ENCODE measurements around the gene RCC1.
"Not testable (repeated sequence)": the region's sequence is repeated elsewhere in the genome, so short reads cannot be mapped to it uniquely, and the experiment has no call there.

The RCC1 gene

GRCh38 chr1:28537457-28538199 lies 31.8 kb downstream of the RCC1 start:
- Histone ChIP-seq H3K27me3 (no peaks in the 10 kb centered on the region), H3K9me3 (no peaks in the 10 kb centered on the region), H3K27ac (peak overlapping the region; percentile 23; the same call in 1 of the 2 replicates), H3K4me3 (no peak overlapping the region), H3K36me3 (peaks cover 92% of the 10 kb centered on the region), H3K4me1 (peaks cover 16% of the 10 kb centered on the region; the same call in 1 of the 2 replicates), H3K9ac (0 out of 2 replicates have a peak overlapping the region, but pooled peaks have one; percentile 34), H3K4me2 (peak overlapping the region; percentile 17; the same call in 1 of the 2 replicates), H4K20me1 (no peaks in the 10 kb centered on the region)
- TF ChIP-seq Cebpa-rat (IDR thresholded peaks at IDR 0.05), result no peak

GRCh38 chr1:28538286-28538685 lies 32.4 kb downstream of the RCC1 start:
- H3K9ac ChIP-seq, result peak overlapping the region; percentile 34; the same call in 1 of the 2 replicates
- no peaks in the 10 kb centered on the region for H4K20me1 ChIP-seq
- H3K36me3 ChIP-seq, result peaks cover 85% of the 10 kb centered on the region

GRCh38 chr1:28540651-28541050 lies 34.8 kb downstream of the RCC1 start:
- no peak overlapping the region for H3K9ac ChIP-seq
- H4K20me1 ChIP-seq, result no peaks in the 10 kb centered on the region
- H3K36me3 ChIP-seq, result peaks cover 64% of the 10 kb centered on the region
- no peaks in the 10 kb centered on the region for H3K9me3 ChIP-seq
- no peaks in the 10 kb centered on the region for H3K27me3 ChIP-seq
- H3K4me2 ChIP-seq, result no peak overlapping the region
- peaks cover 23% of the 10 kb centered on the region; the same call in 1 of the 2 replicates for H3K4me1 ChIP-seq
- H3K27ac ChIP-seq, result no peak overlapping the region
- no peak overlapping the region for H3K4me3 ChIP-seq
- no peak for TF ChIP-seq Cebpa-rat (IDR thresholded peaks at IDR 0.05)

More at GRCh38 chr1:28538286-28538685, 32.4 kb downstream of the RCC1 start:
- H3K4me3 ChIP-seq, result no peak overlapping the region
- H3K27ac ChIP-seq, result peak overlapping the region; percentile 23; the same call in 1 of the 2 replicates
- no peaks in the 10 kb centered on the region for H3K27me3 ChIP-seq
- H3K4me2 ChIP-seq, result peak overlapping the region; percentile 17; the same call in 1 of the 2 replicates
- TF ChIP-seq Cebpa-rat (IDR thresholded peaks at IDR 0.05), result no peak
- peaks cover 16% of the 10 kb centered on the region; the same call in 1 of the 2 replicates for H3K4me1 ChIP-seq
- H3K9me3 ChIP-seq, result no peaks in the 10 kb centered on the region

DNA sequence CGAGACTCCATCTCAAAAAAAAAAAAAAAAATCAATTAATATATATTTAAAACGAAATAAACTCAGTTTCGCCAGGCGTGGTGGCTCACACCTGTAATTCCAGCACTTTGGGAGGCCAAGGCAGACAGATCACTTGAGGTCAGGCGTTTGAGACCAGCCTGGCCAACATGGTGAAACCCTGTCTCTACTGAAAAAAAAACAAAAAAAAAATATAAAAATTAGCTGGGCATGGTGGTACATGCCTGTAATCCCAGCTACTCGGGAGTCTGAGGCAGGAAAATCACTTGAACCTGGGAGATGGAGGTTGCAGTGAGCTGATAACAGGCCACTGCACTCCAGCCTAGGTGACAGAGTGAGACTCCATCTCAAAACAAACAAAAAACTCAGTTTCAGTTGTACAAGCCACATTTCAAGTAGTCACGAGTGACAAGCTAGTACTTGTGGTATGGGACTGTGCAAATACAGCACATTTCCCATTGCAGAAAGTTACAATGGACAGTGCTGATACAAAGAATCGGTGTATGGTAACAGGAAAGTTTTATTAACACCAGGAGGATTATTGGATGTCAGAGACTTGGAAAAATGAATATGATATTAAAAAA lies 35.7 kb downstream of the RCC1 start:
- H3K9ac ChIP-seq, result not testable (repeated sequence)

GRCh38 chr1:28545246-28545628 lies 39.4 kb downstream of the RCC1 start:
- Histone ChIP-seq H4K20me1 (no peaks in the 10 kb centered on the region), H3K36me3 (peaks cover 19% of the 10 kb centered on the region), H3K9ac (no peak overlapping the region), H3K4me3 (no peak overlapping the region), H3K27me3 (no peaks in the 10 kb centered on the region), H3K9me3 (no peaks in the 10 kb centered on the region), H3K27ac (no peak overlapping the region), H3K4me1 (0 out of 2 replicates have a peak, but pooled peaks cover 7% of the 10 kb centered on the region), H3K4me2 (no peak overlapping the region)
- no peak for TF ChIP-seq Cebpa-rat (IDR thresholded peaks at IDR 0.05)

More for the DNA sequence above, 35.7 kb downstream of the RCC1 start:
- H3K4me1 ChIP-seq, result peaks cover 23% of the 10 kb centered on the region; the same call in 1 of the 2 replicates
- H3K4me2 ChIP-seq, H3K27me3 ChIP-seq, H3K4me3 ChIP-seq, H3K27ac ChIP-seq, H4K20me1 ChIP-seq, H3K9me3 ChIP-seq: not testable (repeated sequence)
- peaks cover 56% of the 10 kb centered on the region for H3K36me3 ChIP-seq

- H3K36me3 ChIP-seq, result no peaks in the 10 kb centered on the region
- H3K4me3 ChIP-seq, result no peak overlapping the region
- H3K4me2 ChIP-seq, result no peak overlapping the region
- H3K27ac ChIP-seq, result no peak overlapping the region
- H3K4me1 ChIP-seq, result peaks cover 16% of the 10 kb centered on the region; the same call in 1 of the 2 replicates
- TF ChIP-seq Cebpa-rat (IDR thresholded peaks at IDR 0.05), result no peak
- H3K27me3 ChIP-seq, result no peaks in the 10 kb centered on the region
- H3K9ac ChIP-seq, result no peak overlapping the region
- no peaks in the 10 kb centered on the region for H3K9me3 ChIP-seq
- no peaks in the 10 kb centered on the region for H4K20me1 ChIP-seq
Observed at GRCh38 chr1:28548318-28548717, 42.5 kb downstream of the RCC1 start.

DNA sequence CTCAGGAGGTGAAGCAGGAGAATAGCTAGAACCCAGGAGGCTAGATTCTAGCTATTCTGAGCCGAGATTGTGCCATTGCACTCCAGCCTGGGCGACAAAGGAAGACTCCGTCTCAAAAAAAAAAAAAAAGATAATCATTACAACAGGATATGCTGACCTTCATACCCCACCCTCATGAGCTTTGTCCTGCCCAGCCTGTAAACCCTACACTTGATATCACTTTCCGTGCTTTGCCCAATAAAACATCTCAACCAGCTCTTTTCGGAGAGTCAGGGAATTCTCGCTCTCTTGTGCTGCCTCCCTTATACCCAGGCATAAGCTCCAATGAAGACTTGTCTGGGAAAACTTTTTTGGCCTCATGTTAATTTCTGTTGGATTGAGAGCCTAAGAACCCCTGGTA lies 45.5 kb downstream of the RCC1 start:
- Histone ChIP-seq H3K4me3 (no peak overlapping the region), H3K9me3 (no peaks in the 10 kb centered on the region), H3K27me3 (no peaks in the 10 kb centered on the region), H3K9ac (no peak overlapping the region), H3K4me1 (peaks cover 26% of the 10 kb centered on the region), H4K20me1 (no peaks in the 10 kb centered on the region), H3K27ac (no peak overlapping the region), H3K36me3 (peaks cover 15% of the 10 kb centered on the region), H3K4me2 (no peak overlapping the region)
- TF ChIP-seq Cebpa-rat (IDR thresholded peaks at IDR 0.05), result no peak

DNA sequence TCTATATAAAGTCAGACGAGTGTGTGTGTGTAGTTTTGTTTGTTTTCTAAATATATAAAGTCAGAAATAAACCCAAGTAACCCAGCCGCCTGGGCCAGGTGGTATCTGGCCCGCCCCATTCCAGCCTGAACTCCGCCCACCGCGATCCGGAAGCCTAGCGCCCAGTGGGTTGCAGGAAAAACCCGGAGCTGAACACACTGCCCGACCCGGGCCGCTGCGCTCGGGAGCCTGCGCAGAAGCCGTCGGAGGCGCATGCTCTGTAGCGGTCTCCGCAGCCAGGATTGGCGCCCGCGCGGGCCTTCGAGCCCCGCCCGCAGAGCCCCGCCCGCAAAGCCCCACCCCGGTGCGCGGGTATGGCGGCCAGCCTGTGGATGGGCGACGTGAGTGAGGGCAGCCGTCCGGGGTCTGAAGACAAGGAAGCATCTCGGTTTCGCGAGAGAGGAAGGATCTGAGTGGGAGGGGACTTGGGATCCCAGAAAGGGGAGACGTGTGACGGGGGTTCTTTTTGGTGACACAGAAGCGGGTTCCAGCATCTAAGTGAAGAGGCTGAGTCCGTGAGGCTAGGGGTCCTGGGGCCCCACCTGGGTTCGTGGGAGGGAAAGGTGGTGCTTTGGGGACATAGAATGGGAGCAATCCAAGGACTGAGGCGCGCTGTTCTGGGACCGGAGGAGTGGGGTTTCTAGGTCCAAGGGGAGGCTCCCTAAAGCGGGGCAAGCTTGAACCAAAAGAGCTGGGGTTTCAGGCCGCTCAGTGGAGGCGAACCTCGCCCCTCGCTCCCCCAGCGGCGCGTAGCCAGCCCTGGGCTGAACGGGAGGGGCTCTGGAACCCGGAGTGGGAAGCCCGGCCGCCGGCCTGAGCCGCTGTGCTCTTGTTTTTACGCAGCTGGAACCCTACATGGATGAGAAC lies 47.2 kb downstream of the RCC1 start, which contains the start of gene TRNAU1AP:
Gene TRNAU1AP, plus strand, starts transcription at position 328 of the 906 bp plus-strand sequence. Its CDS starts 26 bp downstream, at position 354.
- H4K20me1 ChIP-seq, result no peaks in the 10 kb centered on the region
- no peaks in the 10 kb centered on the region for H3K27me3 ChIP-seq
- peak within 1 kb of the TSS; percentile 82 for H3K4me2 ChIP-seq
- H3K4me1 ChIP-seq, result peaks cover 26% of the 10 kb centered on the region
- no peaks in the 10 kb centered on the region for H3K9me3 ChIP-seq
- H3K9ac ChIP-seq, result peak within 1 kb of the TSS; percentile 92
- H3K27ac ChIP-seq, result peak within 1 kb of the TSS; percentile 87
- peaks cover 30% of the 10 kb centered on the region for H3K36me3 ChIP-seq
- no peak for TF ChIP-seq Cebpa-rat (IDR thresholded peaks at IDR 0.05)
- H3K4me3 ChIP-seq, result peak within 1 kb of the TSS; percentile 85

DNA sequence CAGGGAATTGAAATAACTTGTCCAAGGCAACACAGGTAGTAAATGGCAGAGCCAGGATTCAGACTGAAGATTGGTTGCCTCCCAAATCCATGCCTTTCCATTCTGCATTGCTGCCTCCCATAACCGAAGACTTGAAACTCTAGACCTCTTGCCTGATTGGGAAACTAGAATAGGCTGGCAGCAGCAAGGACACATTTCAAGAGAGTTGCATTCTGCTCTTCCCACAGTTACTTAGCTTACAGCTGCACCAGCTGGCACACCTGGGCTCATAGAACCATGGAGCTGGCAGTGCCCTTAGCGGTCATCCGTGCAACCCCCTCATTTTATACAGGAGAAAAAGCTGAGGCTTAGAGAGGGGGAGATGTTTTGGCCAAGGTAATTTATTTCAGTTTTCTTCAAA lies 55.0 kb downstream of the RCC1 start:
- no peak overlapping the region for H3K4me2 ChIP-seq
- H3K4me3 ChIP-seq, result no peak overlapping the region
- H3K27ac ChIP-seq, result no peak overlapping the region
- H3K9ac ChIP-seq, result no peak overlapping the region
- peaks cover 99% of the 10 kb centered on the region for H3K36me3 ChIP-seq
- H3K9me3 ChIP-seq, result no peaks in the 10 kb centered on the region
- H3K27me3 ChIP-seq, result no peaks in the 10 kb centered on the region
- no peaks in the 10 kb centered on the region for H4K20me1 ChIP-seq
- H3K4me1 ChIP-seq, result no peaks in the 10 kb centered on the region
- TF ChIP-seq Cebpa-rat (IDR thresholded peaks at IDR 0.05), result no peak

Data from BLaER1 (cell line).